HEK293T (cell line): ENCODE results near the gene DOCK3.
"Not testable (repeated sequence)": the region's sequence is repeated elsewhere in the genome, so short reads cannot be mapped to it uniquely, and the experiment has no call there.

ENCODE experiments used
- CTCF ChIA-PET: fragments of 350-600 bp; formaldehyde crosslinking; extraction: SDS; loops from one replicate; lab custom pipeline; 2021; ENCODE audit warnings: antibody characterized with exemption, inconsistent platforms; lab: Yijun Ruan, JAX
- POLR2A ChIA-PET: fragments of 350-600 bp; formaldehyde crosslinking; extraction: SDS; loops from one replicate; lab custom pipeline; 2020; ENCODE audit warnings: antibody characterized with exemption, inconsistent platforms; lab: Yijun Ruan, JAX
- DNase-seq: peaks from one replicate; pipeline ENCODE4 v3.0.0; 2012; ENCODE audit warnings: mixed read lengths; ENCODE audit errors: extremely low spot score
- ARNT ChIP-seq: fragments of 450-650 bp; IDR thresholded peaks from 2 replicates; pipeline ENCODE4 v1.6.1; 2017; ENCODE audit warnings: mild to moderate bottlenecking
- BHLHE40 ChIP-seq: fragments of 450-650 bp; IDR thresholded peaks from 2 replicates; pipeline ENCODE4 v1.6.1; 2016; ENCODE audit warnings: mild to moderate bottlenecking, moderate library complexity, borderline replicate concordance
- CTBP1 ChIP-seq: fragments of 450-650 bp; IDR thresholded peaks from 2 replicates; pipeline ENCODE4 v1.6.1; 2016; ENCODE audit warnings: borderline replicate concordance
- ELF4 ChIP-seq: fragments of 450-650 bp; IDR thresholded peaks from 2 replicates; pipeline ENCODE4 v1.6.1; 2017; ENCODE audit warnings: antibody characterized with exemption
- FOXA1 ChIP-seq: fragments of 450-650 bp; IDR thresholded peaks from 2 replicates; pipeline ENCODE4 v1.6.1; 2016; ENCODE audit warnings: mild to moderate bottlenecking
- FOXK2 ChIP-seq: fragments of 450-650 bp; IDR thresholded peaks from 2 replicates; pipeline ENCODE4 v1.6.1; 2016; ENCODE audit warnings: mild to moderate bottlenecking
- FOXM1 ChIP-seq: fragments of 450-650 bp; IDR thresholded peaks from 2 replicates; pipeline ENCODE4 v1.6.1; 2017; ENCODE audit warnings: mild to moderate bottlenecking, borderline replicate concordance
- HDGF ChIP-seq: fragments of 450-650 bp; IDR thresholded peaks from 2 replicates; pipeline ENCODE4 v1.6.1; 2017; ENCODE audit warnings: antibody characterized with exemption, borderline replicate concordance
- L3MBTL2 ChIP-seq: fragments of 450-650 bp; conservative IDR thresholded peaks from 2 replicates; pipeline ENCODE4 v1.6.1; 2016; ENCODE audit warnings: mild to moderate bottlenecking
- LEF1 ChIP-seq: fragments of 450-650 bp; IDR thresholded peaks from 2 replicates; pipeline ENCODE4 v1.6.1; 2017; ENCODE audit warnings: mild to moderate bottlenecking, borderline replicate concordance
- NFRKB ChIP-seq: fragments of 450-650 bp; IDR thresholded peaks from 2 replicates; pipeline ENCODE4 v1.6.1; 2016; ENCODE audit warnings: mild to moderate bottlenecking, moderate library complexity
- PKNOX1 ChIP-seq: fragments of 450-650 bp; IDR thresholded peaks from 2 replicates; pipeline ENCODE4 v1.6.1; 2016
- SP1 ChIP-seq: fragments of 450-650 bp; IDR thresholded peaks from 2 replicates; pipeline ENCODE4 v1.6.1; 2017
- SUZ12 ChIP-seq: fragments of 450-650 bp; IDR thresholded peaks from 2 replicates; pipeline ENCODE4 v1.6.1; 2016; ENCODE audit warnings: mild to moderate bottlenecking
- TARDBP ChIP-seq: fragments of 450-650 bp; IDR thresholded peaks from 2 replicates; pipeline ENCODE4 v1.6.1; 2016
- ZNF384 ChIP-seq: fragments of 450-650 bp; IDR thresholded peaks from 2 replicates; pipeline ENCODE4 v1.6.1; 2016

The DOCK3 gene

DNA sequence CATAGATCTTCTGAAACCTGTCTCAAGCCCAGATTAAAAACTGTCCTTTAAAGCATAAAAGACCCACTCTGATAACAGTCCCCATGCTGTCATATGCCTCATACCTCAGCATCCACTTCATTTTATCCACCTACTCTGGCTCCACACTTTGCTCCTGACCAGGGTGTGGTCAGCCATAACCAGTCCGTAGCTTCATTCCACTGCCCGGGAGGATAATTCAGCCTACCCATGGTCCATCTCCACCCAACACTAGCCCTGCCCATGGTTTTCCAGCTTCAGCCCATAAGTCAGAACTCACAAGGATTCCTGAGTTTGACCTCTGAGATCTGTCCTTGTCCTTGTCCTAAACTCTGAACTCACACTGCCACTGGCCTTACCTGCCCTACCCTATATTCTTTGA is 448.2 kb downstream of the DOCK3 start:
- TF ChIP-seq BHLHE40 (no peak), FOXM1 (no peak), HDGF (no peak), TARDBP (no peak), ZNF384 (no peak), NFRKB (no peak), LEF1 (no peak)
- no peak for DNase-seq
- ChIA-PET POLR2A (no interaction called here), CTCF (no interaction called here)

DNA sequence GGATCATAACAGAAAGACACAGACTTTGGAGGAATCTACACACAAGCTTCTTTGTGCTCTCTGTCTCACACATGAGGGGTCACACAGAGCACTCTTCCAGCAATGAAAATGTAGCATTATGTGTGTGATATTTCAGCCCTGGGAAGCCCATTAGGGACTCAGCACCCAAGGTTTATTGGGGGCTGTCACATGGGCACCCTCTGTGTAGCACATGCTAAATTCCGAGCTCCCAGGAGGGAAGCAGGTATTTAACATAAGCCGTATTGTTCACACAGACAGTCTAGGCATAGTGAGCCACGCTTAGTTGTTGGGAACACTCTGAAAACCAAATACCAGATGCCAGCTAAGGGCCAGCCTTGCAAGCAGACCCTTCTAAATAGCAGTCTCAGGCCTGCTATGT is 448.8 kb downstream of the DOCK3 start:
- TF ChIP-seq FOXM1 (no peak), ELF4 (no peak), CTBP1 (no peak), FOXA1 (no peak), PKNOX1 (no peak), ZNF384 (no peak), HDGF (no peak), ARNT (no peak), BHLHE40 (no peak), TARDBP (no peak), SP1 (no peak), SUZ12 (no peak)
- ChIA-PET POLR2A (no interaction called here), CTCF (no interaction called here)
- DNase-seq, result no peak

DNA sequence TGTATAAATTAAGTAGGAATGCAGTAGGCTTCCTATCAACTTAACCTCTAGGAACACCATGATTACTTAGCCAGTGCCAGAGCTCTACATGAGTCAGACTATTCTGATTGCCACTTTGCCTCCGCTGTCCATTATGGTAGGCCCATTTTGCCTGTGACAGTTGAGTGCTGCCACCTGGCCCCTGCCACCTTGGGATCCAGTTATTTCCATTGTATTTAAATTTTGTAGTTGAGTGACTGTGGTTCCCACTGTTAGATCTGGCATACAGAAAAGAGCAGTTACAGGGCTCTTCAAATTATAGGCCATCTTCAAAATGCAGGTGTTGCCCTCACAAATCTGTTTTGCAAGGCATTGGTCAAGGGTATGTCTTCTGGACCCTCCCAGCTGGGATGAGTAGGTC is 456.9 kb downstream of the DOCK3 start:
- DNase-seq, CTCF ChIA-PET, POLR2A ChIA-PET: not testable (repeated sequence)

DNA sequence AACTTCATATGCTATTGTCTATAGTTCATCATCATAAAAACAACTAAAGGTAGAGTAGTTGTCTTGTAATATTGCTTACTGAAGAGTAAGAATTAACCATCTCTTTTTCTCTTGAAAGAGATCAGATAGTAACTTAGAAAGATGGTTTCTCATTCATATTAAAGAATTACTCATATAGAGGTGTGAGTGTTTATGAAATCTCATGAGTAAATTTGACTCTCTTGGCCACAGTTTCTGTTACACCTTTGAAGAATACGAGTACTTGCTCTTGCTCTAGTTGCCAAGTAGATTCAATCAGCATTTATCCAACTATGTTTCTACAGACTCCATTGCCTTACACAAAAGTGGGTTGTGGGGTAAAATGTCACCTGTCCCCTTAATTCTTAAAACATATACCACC is 463.0 kb downstream of the DOCK3 start:
- CTCF ChIA-PET, result no interaction called here
- TF ChIP-seq FOXA1, result no peak
- no peak for TF ChIP-seq BHLHE40
- no peak for TF ChIP-seq CTBP1
- no peak for TF ChIP-seq SP1
- no peak for TF ChIP-seq PKNOX1
- TF ChIP-seq TARDBP, result no peak
- no peak for TF ChIP-seq ELF4
- TF ChIP-seq ARNT, result no peak
- no peak for TF ChIP-seq SUZ12
- TF ChIP-seq L3MBTL2, result no peak
- no peak for TF ChIP-seq HDGF
- TF ChIP-seq FOXK2, result no peak
- no peak for TF ChIP-seq ZNF384
- no peak for TF ChIP-seq FOXM1
- no peak for DNase-seq
- POLR2A ChIA-PET, result no interaction called here

DNA sequence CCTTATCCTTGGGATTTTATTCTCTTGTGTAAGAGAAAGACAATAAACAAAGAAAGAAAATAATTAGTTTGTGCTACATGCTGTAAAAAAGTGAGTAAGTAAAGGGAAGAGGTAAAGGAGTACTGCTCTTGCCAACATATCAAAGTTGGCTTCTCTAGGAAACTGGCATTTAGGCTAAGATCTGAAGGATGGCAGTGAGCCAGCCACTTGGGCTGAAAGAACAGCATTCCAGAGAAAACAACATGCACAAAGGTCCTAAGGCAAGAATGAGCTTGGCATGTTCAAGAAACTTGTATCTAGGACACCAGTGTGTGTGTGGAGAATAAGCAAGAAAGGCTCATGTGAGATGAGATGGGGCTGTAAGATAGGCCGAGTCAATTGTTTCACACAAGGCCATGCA is 464.9 kb downstream of the DOCK3 start:
- POLR2A ChIA-PET, result no interaction called here
- DNase-seq, result no peak
- TF ChIP-seq FOXK2 (no peak), CTBP1 (no peak), SUZ12 (no peak), NFRKB (no peak), SP1 (no peak), BHLHE40 (no peak), FOXA1 (no peak), TARDBP (no peak), L3MBTL2 (no peak)
- CTCF ChIA-PET, result no interaction called here

- POLR2A ChIA-PET, result no interaction called here
- DNase-seq, result no peak
- CTCF ChIA-PET, result interaction anchor here (1.0 kb wide), 1 partner anchor 41 kb away, joined by 3 read pairs; no protein-coding TSS in a partner anchor
- no peak for TF ChIP-seq PKNOX1
- TF ChIP-seq HDGF, result no peak
- TF ChIP-seq FOXM1, result no peak
- no peak for TF ChIP-seq SP1
- no peak for TF ChIP-seq SUZ12
- no peak for TF ChIP-seq CTBP1
- TF ChIP-seq BHLHE40, result no peak
- TF ChIP-seq ELF4, result no peak
- no peak for TF ChIP-seq LEF1
- no peak for TF ChIP-seq FOXK2
- TF ChIP-seq ZNF384, result no peak
- TF ChIP-seq NFRKB, result no peak
- TF ChIP-seq FOXA1, result no peak
- TF ChIP-seq TARDBP, result no peak
- no peak for TF ChIP-seq ARNT
- no peak for TF ChIP-seq L3MBTL2
Observed at GRCh38 chr3:51141573-51141972, 466.8 kb downstream of the DOCK3 start.
